Mammary epithelial cell (primary cell): Measurements from ENCODE around the gene CYP2D6.

ENCODE experiments used
- EZH2 ChIP-seq: IDR thresholded peaks from 2 replicates; pipeline ENCODE4 v1.6.1; 2012; ENCODE audit warnings: low read length, inconsistent platforms, borderline replicate concordance
- TF ChIP-seq, protein P1 (sequence below), 2 donors: IDR thresholded peaks in 1 of 2; conservative IDR thresholded peaks in 1 of 2; 2 replicates each; pipeline ENCODE4 v1.5.1; 2011 to 2012; ENCODE audit warnings: inconsistent platforms in 2 of 2, low read length in 2 of 2, mild to moderate bottlenecking in 2 of 2, control low read depth in 1 of 2, low read depth in 1 of 2; ENCODE audit not compliant: insufficient read depth in 1 of 2; ENCODE audit errors: extremely low read depth in 1 of 2

DNA sequence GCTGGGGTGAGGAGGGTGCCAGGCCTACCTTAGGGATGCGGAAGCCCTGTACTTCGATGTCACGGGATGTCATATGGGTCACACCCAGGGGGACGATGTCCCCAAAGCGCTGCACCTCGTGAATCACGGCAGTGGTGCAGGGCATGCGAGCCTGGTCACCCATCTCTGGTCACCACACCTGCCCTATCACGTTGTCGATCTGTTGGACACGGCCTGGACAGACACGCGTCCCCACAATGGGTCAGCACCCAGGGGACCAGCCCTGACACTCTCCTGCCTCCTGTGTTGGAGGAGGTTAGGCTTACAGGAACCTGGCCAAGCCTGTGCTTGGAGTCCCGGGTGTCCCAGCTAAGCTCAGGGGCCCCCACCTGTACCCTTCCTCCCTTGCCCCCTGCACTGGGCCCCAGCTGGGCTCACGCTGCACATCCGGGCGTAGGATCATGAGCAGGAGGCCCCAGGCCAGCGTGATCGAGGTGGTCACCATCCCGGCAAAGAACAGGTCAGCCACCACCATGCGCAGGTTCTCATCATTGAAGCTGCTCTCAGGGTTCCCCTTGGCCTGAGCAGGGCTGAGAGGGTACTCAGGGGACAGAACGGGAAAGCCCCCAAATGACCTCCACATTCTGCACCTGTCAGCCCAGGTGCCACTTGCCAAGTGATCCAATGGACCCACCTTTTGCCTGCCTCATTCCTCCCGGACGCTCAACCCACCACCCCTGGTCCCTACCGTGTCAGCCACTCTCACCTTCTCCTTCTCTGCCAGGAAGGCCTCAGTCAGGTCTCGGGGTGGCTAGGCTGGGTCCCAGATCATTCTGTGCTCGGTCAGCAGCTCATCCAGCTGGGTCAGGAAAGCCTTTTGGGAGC lies 20.3 kb upstream of the CYP2D6 start:
- TF ChIP-seq, protein P1, sequence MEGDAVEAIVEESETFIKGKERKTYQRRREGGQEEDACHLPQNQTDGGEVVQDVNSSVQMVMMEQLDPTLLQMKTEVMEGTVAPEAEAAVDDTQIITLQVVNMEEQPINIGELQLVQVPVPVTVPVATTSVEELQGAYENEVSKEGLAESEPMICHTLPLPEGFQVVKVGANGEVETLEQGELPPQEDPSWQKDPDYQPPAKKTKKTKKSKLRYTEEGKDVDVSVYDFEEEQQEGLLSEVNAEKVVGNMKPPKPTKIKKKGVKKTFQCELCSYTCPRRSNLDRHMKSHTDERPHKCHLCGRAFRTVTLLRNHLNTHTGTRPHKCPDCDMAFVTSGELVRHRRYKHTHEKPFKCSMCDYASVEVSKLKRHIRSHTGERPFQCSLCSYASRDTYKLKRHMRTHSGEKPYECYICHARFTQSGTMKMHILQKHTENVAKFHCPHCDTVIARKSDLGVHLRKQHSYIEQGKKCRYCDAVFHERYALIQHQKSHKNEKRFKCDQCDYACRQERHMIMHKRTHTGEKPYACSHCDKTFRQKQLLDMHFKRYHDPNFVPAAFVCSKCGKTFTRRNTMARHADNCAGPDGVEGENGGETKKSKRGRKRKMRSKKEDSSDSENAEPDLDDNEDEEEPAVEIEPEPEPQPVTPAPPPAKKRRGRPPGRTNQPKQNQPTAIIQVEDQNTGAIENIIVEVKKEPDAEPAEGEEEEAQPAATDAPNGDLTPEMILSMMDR (conservative IDR thresholded peaks at IDR 0.05 in 1 of 2, IDR thresholded peaks at IDR 0.05 in 1 of 2; ENCODE audit: extremely low read depth in 1 of 2, insufficient read depth in 1 of 2, low read depth in 1 of 2, low read length in 2 of 2): no peak
- no peak for TF ChIP-seq EZH2
